B cell (primary cell): Measurements from ENCODE around the gene ZBED1. TPM values are rescaled to one million over a fixed set of nuclear protein-coding genes. Genes with fewer than 3 reads are reported as not detected.

Experiments used
- ATAC-seq: fragments of 200-7000 bp; cut with Tn5 transposase; one replicate; pipeline ENCODE4 v1.10.0; 2021; ENCODE audit warnings: low read depth, mild to moderate bottlenecking, moderate number of reproducible peaks, moderate library complexity
- CTCF ChIA-PET: fragments of 350-600 bp; sonication (Branson Sonifier 250); formaldehyde crosslinking; loops from one replicate; lab custom pipeline; 2021; ENCODE audit warnings: antibody characterized with exemption, inconsistent platforms; lab: Charles Lee
- POLR2A ChIA-PET: fragments of 350-600 bp; sonication (Branson Sonifier 250); formaldehyde crosslinking; loops from one replicate; lab custom pipeline; 2021; ENCODE audit warnings: antibody characterized with exemption; lab: Charles Lee
- DNase-seq: peaks from one replicate; pipeline ENCODE4 v3.0.0; 2013
- H2AFZ ChIP-seq: 2 replicates; pipeline ENCODE4 v1.6.1; 2012; ENCODE audit warnings: mild to moderate bottlenecking, low read depth, low read length; ENCODE audit not compliant: insufficient read depth, poor library complexity, severe bottlenecking
- H3K27ac ChIP-seq, 2 donors: 1 replicate in 1 of 2; 2 replicates in 1 of 2; pipeline ENCODE4 v1.5.1; 2012 to 2013; ENCODE audit warnings: low read length in 2 of 2, mild to moderate bottlenecking in 2 of 2, moderate library complexity in 1 of 2
- H3K27me3 ChIP-seq, 4 experiments: fragments of 200-600 bp in 1 of 4; sonication (generic) in 1 of 4; replicated peaks in 1 of 4; 1 replicate in 2 of 4; 2 replicates in 2 of 4; pipeline versions ENCODE4 v1.6.1 to v1.7.0; 2013 to 2016; ENCODE audit warnings: low read length in 3 of 4, mild to moderate bottlenecking in 2 of 4, mixed read lengths in 1 of 4, moderate library complexity in 1 of 4; ENCODE audit not compliant: insufficient read depth in 4 of 4, control insufficient read depth in 3 of 4; ENCODE audit errors: control extremely low read depth in 1 of 4
- H3K36me3 ChIP-seq, 2 experiments: replicated peaks in 1 of 2; 1 replicate in 1 of 2; 2 replicates in 1 of 2; pipeline versions ENCODE4 v1.6.1 to v1.7.1; 2013; ENCODE audit warnings: low read length in 1 of 2; ENCODE audit not compliant: insufficient read depth in 2 of 2, control insufficient read depth in 1 of 2; ENCODE audit errors: control extremely low read depth in 1 of 2, extremely low read depth in 1 of 2
- H3K4me1 ChIP-seq, 2 donors: fragments of 200-600 bp in 1 of 2; sonication (generic) in 1 of 2; 1 replicate in 1 of 2; 2 replicates in 1 of 2; pipeline versions ENCODE4 v1.5.1 to v1.6.1; 2013 to 2017; ENCODE audit warnings: low read length in 2 of 2; ENCODE audit not compliant: control insufficient read depth in 2 of 2, insufficient read depth in 2 of 2
- H3K4me2 ChIP-seq: replicated peaks from 2 replicates; pipeline ENCODE3; 2012; ENCODE audit warnings: mild to moderate bottlenecking, low read depth, low read length; ENCODE audit not compliant: poor library complexity, severe bottlenecking
- H3K4me3 ChIP-seq, 5 experiments: fragments of 200-600 bp in 1 of 5; sonication (generic) in 1 of 5; 1 replicate in 3 of 5; 2 replicates in 2 of 5; pipeline versions ENCODE4 v1.5.1 to v1.7.0; 2011 to 2016; ENCODE audit warnings: low read length in 4 of 5, mild to moderate bottlenecking in 4 of 5, low read depth in 2 of 5, control low read depth in 1 of 5, moderate library complexity in 1 of 5; ENCODE audit not compliant: insufficient read depth in 1 of 5; ENCODE audit errors: control extremely low read depth in 1 of 5, extremely low read depth in 1 of 5
- H3K79me2 ChIP-seq: fragments of 200-600 bp; sonication (generic); one replicate; pipeline ENCODE4 v1.6.0; 2016; ENCODE audit warnings: low read length; ENCODE audit not compliant: control insufficient read depth, insufficient read depth
- H3K9ac ChIP-seq: fragments of 200-600 bp; sonication (generic); 2 replicates; pipeline ENCODE4 v1.6.1; 2017; ENCODE audit warnings: mild to moderate bottlenecking, low read length, moderate library complexity
- H3K9me3 ChIP-seq, 3 donors: one replicate each; pipeline versions ENCODE4 v1.6.1 to v1.7.1; 2013; ENCODE audit warnings: low read length in 2 of 3; ENCODE audit not compliant: control insufficient read depth in 2 of 3, insufficient read depth in 1 of 3; ENCODE audit errors: control extremely low read depth in 1 of 3
- H4K20me1 ChIP-seq: 2 replicates; pipeline ENCODE4 v1.6.0; 2012; ENCODE audit warnings: mild to moderate bottlenecking, low read length; ENCODE audit not compliant: insufficient read depth, control insufficient read depth, poor library complexity, severe bottlenecking
- H3K27ac Mint-ChIP-seq: one replicate; pipeline ENCODE4 v1.8.0; 2021; ENCODE audit warnings: mixed read lengths
- H3K27me3 Mint-ChIP-seq: one replicate; pipeline ENCODE4 v1.8.0; 2021; ENCODE audit warnings: mixed read lengths
- H3K4me1 Mint-ChIP-seq: one replicate; pipeline ENCODE4 v1.8.0; 2021; ENCODE audit warnings: mixed read lengths
- H3K4me3 Mint-ChIP-seq: one replicate; pipeline ENCODE4 v1.8.0; 2021; ENCODE audit warnings: mixed read lengths
- H3K9me3 Mint-ChIP-seq: one replicate; pipeline ENCODE4 v1.8.0; 2022; ENCODE audit warnings: mixed read lengths; ENCODE audit not compliant: insufficient read depth
- EZH2 ChIP-seq: IDR thresholded peaks from 2 replicates; pipeline ENCODE4 v1.6.1; 2012; ENCODE audit warnings: borderline replicate concordance, low read depth, mild to moderate bottlenecking, moderate library complexity, low read length; ENCODE audit not compliant: insufficient read depth, poor library complexity, severe bottlenecking
- WGBS: methylation state at CpG from one replicate; pipeline ENCODE4 v1.1.5; 2013; ENCODE audit warnings: missing lambda C conversion rate; ENCODE audit not compliant: insufficient coverage; 5-methylcytosine and 5-hydroxymethylcytosine counted together
- intact Hi-C: fragments of 100-400 bp; cut with micrococcal nuclease; formaldehyde crosslinking; loops from one replicate; pipeline ENCODE4 v1.10.0; 2022
- polyA plus RNA-seq: library from polyadenylated mRNA; depleted of rRNA; stranded (reverse); fragments of >200 nt; gene quantifications from 2 replicates; pipeline ENCODE4 v1.2.3, GENCODE V29; 2012
- total RNA-seq, 2 donors: library from RNA; stranded (reverse); fragments of 120-200 nt in 1 of 2; gene quantifications; 1 replicate in 1 of 2; 2 replicates in 1 of 2; pipeline versions ENCODE4 v1.2.3 to v1.2.4, GENCODE V29; 2013 to 2022
- TF ChIP-seq, protein P1 (sequence below): fragments of 200-600 bp; IDR thresholded peaks from one replicate; pipeline ENCODE4 v1.8.0; 2022; ENCODE audit warnings: antibody characterized with exemption, mild to moderate bottlenecking

The ZBED1 gene
- total and polyA plus RNA-seq, 2 donors (not counting 1 experiment from before 2014, with no cell fraction given) = 20.3 to 44.7 TPM

DNA sequence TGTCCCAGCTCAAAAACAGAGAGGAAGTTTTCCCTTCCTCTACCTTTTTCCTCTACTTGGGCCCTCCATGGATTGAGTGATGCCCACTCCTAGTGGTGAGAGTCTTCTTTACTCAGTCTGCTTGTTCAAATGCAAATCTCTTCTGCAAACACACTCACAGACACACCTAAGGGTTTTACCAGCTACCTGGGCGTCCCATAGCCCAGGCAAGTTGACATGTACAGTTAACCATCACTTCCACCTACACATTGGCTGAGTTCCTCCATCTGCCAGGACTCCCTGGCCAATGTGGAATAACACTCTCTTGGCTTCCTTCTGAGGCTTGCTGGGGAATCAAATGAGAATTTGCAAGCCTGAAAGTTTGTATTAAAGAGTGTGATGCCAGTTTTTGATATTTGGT lies 45.7 kb upstream of the ZBED1 start:
- ChIA-PET POLR2A (no interaction called here), CTCF (no interaction called here)
- H3K27me3 ChIP-seq = peaks cover 0 to 8% (median 0%) of the 10 kb centered on the region in 4 experiments
- Mint-ChIP-seq H3K27ac (no peak overlapping the region), H3K4me3 (no peak overlapping the region), H3K27me3 (peaks cover 33% of the 10 kb centered on the region), H3K4me1 (no peaks in the 10 kb centered on the region), H3K9me3 (no peaks in the 10 kb centered on the region)
- TF ChIP-seq, protein P1, sequence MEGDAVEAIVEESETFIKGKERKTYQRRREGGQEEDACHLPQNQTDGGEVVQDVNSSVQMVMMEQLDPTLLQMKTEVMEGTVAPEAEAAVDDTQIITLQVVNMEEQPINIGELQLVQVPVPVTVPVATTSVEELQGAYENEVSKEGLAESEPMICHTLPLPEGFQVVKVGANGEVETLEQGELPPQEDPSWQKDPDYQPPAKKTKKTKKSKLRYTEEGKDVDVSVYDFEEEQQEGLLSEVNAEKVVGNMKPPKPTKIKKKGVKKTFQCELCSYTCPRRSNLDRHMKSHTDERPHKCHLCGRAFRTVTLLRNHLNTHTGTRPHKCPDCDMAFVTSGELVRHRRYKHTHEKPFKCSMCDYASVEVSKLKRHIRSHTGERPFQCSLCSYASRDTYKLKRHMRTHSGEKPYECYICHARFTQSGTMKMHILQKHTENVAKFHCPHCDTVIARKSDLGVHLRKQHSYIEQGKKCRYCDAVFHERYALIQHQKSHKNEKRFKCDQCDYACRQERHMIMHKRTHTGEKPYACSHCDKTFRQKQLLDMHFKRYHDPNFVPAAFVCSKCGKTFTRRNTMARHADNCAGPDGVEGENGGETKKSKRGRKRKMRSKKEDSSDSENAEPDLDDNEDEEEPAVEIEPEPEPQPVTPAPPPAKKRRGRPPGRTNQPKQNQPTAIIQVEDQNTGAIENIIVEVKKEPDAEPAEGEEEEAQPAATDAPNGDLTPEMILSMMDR = no peak
- no peak for TF ChIP-seq EZH2
- no peaks in the 10 kb centered on the region for H3K36me3 ChIP-seq
- H3K4me1 ChIP-seq = no peaks in the 10 kb centered on the region
- H3K79me2 ChIP-seq = no peaks in the 10 kb centered on the region
- no peak overlapping the region for H3K4me3 ChIP-seq
- DNase-seq = no peak
- WGBS = 100% methylated on average over 1 of the region's 1 CpG
- peaks cover 0 to 3% (median 0%) of the 10 kb centered on the region in 3 donors for H3K9me3 ChIP-seq
- H3K27ac ChIP-seq = no peak overlapping the region
- no peaks in the 10 kb centered on the region for H4K20me1 ChIP-seq
- H3K9ac ChIP-seq = no peak overlapping the region
- no peak overlapping the region for H2AFZ ChIP-seq
- no peak for ATAC-seq
- intact Hi-C loops = no loop called here
- H3K4me2 ChIP-seq = no peak overlapping the region

DNA sequence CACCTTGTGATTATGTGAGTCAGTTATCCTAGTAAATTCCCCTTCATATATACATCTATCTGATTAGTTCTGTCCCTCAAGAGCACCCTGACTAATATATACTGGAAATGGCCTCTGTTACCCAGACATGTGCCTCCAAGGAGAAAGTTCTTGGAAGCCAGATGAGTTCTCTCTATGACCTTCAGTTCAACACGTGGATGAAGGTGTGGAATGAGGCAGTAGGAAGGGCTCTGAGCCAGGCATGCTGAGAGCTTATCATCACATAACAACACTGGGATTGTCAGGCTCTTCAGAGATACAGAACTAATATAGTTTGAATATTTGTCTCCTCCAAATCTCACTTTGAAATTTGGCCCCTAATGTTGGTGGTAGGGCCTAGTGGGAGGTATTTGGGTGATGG lies 44.4 kb upstream of the ZBED1 start:
- Histone ChIP-seq H3K4me1 (no peaks in the 10 kb centered on the region), H3K36me3 (no peaks in the 10 kb centered on the region), H3K4me3 (no peak overlapping the region), H3K27ac (no peak overlapping the region), H3K27me3 (peaks cover 0 to 2% (median 0%) of the 10 kb centered on the region in 4 experiments), H3K9me3 (peaks cover 0 to 3% (median 0%) of the 10 kb centered on the region in 3 donors), H3K9ac (no peak overlapping the region), H2AFZ (no peak overlapping the region), H4K20me1 (no peaks in the 10 kb centered on the region), H3K4me2 (no peak overlapping the region), H3K79me2 (no peaks in the 10 kb centered on the region)
- CTCF ChIA-PET = no interaction called here
- Mint-ChIP-seq H3K4me1 (no peaks in the 10 kb centered on the region), H3K9me3 (no peaks in the 10 kb centered on the region), H3K4me3 (no peak overlapping the region), H3K27me3 (peaks cover 27% of the 10 kb centered on the region), H3K27ac (no peak overlapping the region)
- DNase-seq (no peak), ATAC-seq (no peak)
- TF ChIP-seq, protein P1 = no peak
- no peak for TF ChIP-seq EZH2
- POLR2A ChIA-PET = no interaction called here
- no CpG with 5 or more reads among the region's 1 CpG for WGBS
- intact Hi-C loops = no loop called here
